Thymus (tissue), 11 donors: ENCODE results near the gene ARHGAP24. TPM values are rescaled to one million over a fixed set of nuclear protein-coding genes. Genes with fewer than 3 reads are reported as not detected.
A peak's percentile ranks its signal among the peaks of the same experiment; 100 is the strongest.

ENCODE experiments used
- DNase-seq, 9 donors: peaks; one replicate each; pipeline ENCODE4 v3.0.0-alpha.2; 2013; ENCODE audit warnings: low spot score in 9 of 9, low read depth in 6 of 9, missing footprints in 1 of 9
- H3K27ac ChIP-seq, 2 donors: one replicate each; pipeline ENCODE4 v1.5.1; 2013; ENCODE audit warnings: control low read depth in 1 of 2, low read depth in 1 of 2, low read length in 1 of 2, mild to moderate bottlenecking in 1 of 2, moderate library complexity in 1 of 2
- H3K27me3 ChIP-seq, 2 donors: one replicate each; pipeline ENCODE4 v1.5.1; 2013; ENCODE audit warnings: low read length in 1 of 2; ENCODE audit not compliant: control insufficient read depth in 2 of 2, insufficient read depth in 1 of 2
- H3K36me3 ChIP-seq, 2 donors: one replicate each; pipeline ENCODE4 v1.5.1; 2013; ENCODE audit warnings: low read length in 1 of 2, mild to moderate bottlenecking in 1 of 2, moderate library complexity in 1 of 2; ENCODE audit not compliant: control insufficient read depth in 2 of 2, insufficient read depth in 2 of 2
- H3K4me1 ChIP-seq, 2 donors: one replicate each; pipeline ENCODE4 v1.5.1; 2013; ENCODE audit warnings: low read length in 2 of 2; ENCODE audit not compliant: control insufficient read depth in 2 of 2, insufficient read depth in 2 of 2
- H3K4me3 ChIP-seq, 2 donors: one replicate each; pipeline ENCODE4 v1.5.1; 2013; ENCODE audit warnings: low read length in 2 of 2, control low read depth in 1 of 2, mild to moderate bottlenecking in 1 of 2
- H3K9me3 ChIP-seq, 2 donors: one replicate each; pipeline ENCODE4 v1.5.1; 2013; ENCODE audit warnings: low read length in 1 of 2, mild to moderate bottlenecking in 1 of 2; ENCODE audit not compliant: control insufficient read depth in 2 of 2, insufficient read depth in 1 of 2
- WGBS: extraction: QIAGEN DNeasy Blood & Tissue Kit; methylation state at CpG from one replicate; pipeline ENCODE4 v1.1.7; 2013; 5-methylcytosine and 5-hydroxymethylcytosine counted together
- polyA plus RNA-seq: library from polyadenylated mRNA; stranded (reverse); fragments of 200-250 nt; gene quantifications from one replicate; pipeline ENCODE4 v1.2.3, GENCODE V29; 2013
- total RNA-seq: library from RNA; stranded (reverse); fragments of 120-200 nt; gene quantifications from one replicate; pipeline ENCODE4 v1.2.4, GENCODE V29; 2013
- donor health status: healthy.

ARHGAP24 gene
- total and polyA plus RNA-seq, 2 donors: 10.0 to 18.2 TPM

- H3K4me3 ChIP-seq: no peak overlapping the region
- no peaks in the 10 kb centered on the region for H3K36me3 ChIP-seq
- no peaks in the 10 kb centered on the region for H3K27me3 ChIP-seq
- 99% methylated on average over 2 of the region's 2 CpGs for WGBS
- DNase-seq: no peak
- H3K9me3 ChIP-seq: no peaks in the 10 kb centered on the region
- no peaks in the 10 kb centered on the region for H3K4me1 ChIP-seq
- no peak overlapping the region for H3K27ac ChIP-seq
These were observed 529.1 kb downstream of the ARHGAP24 start for GRCh38 chr4:86004030-86004429.

- DNase-seq: no peak
- Histone ChIP-seq H3K27me3 (no peaks in the 10 kb centered on the region), H3K27ac (no peak overlapping the region), H3K4me1 (no peaks in the 10 kb centered on the region), H3K4me3 (no peak overlapping the region), H3K9me3 (no peaks in the 10 kb centered on the region), H3K36me3 (no peaks in the 10 kb centered on the region)
These were observed 531.1 kb downstream of the ARHGAP24 start for GRCh38 chr4:86006057-86006456.

- Histone ChIP-seq H3K27me3 (no peaks in the 10 kb centered on the region), H3K27ac (no peak overlapping the region), H3K9me3 (no peaks in the 10 kb centered on the region), H3K4me3 (no peak overlapping the region), H3K36me3 (no peaks in the 10 kb centered on the region), H3K4me1 (no peaks in the 10 kb centered on the region)
- no peak for DNase-seq
- WGBS: 96% methylated on average over 6 of the region's 6 CpGs
These were observed 532.1 kb downstream of the ARHGAP24 start for GRCh38 chr4:86007042-86007441.

- no peaks in the 10 kb centered on the region for H3K4me1 ChIP-seq
- no peaks in the 10 kb centered on the region for H3K27me3 ChIP-seq
- WGBS: 95% methylated on average over 1 of the region's 1 CpG
- H3K36me3 ChIP-seq: no peaks in the 10 kb centered on the region
- DNase-seq: peak in 1 of 9 donors; percentile 13
- H3K27ac ChIP-seq: no peak overlapping the region
- no peak overlapping the region for H3K4me3 ChIP-seq
- H3K9me3 ChIP-seq: no peaks in the 10 kb centered on the region
These were observed 536.2 kb downstream of the ARHGAP24 start for GRCh38 chr4:86011117-86011516.

GRCh38 chr4:86013621-86014020, 538.7 kb downstream of the ARHGAP24 start:
- WGBS: 98% methylated on average over 4 of the region's 4 CpGs

GRCh38 chr4:86014599-86014998, 539.6 kb downstream of the ARHGAP24 start:
- no peak overlapping the region for H3K4me3 ChIP-seq
- no peaks in the 10 kb centered on the region for H3K27me3 ChIP-seq
- no peak overlapping the region for H3K27ac ChIP-seq
- peak in 1 of 9 donors; percentile 16 for DNase-seq
- no peaks in the 10 kb centered on the region for H3K36me3 ChIP-seq
- no peaks in the 10 kb centered on the region for H3K9me3 ChIP-seq
- no peaks in the 10 kb centered on the region for H3K4me1 ChIP-seq
- WGBS: 91% methylated on average over 5 of the region's 5 CpGs

More at GRCh38 chr4:86013621-86014020, 538.7 kb downstream of the ARHGAP24 start:
- Histone ChIP-seq H3K27me3 (no peaks in the 10 kb centered on the region), H3K9me3 (no peaks in the 10 kb centered on the region), H3K4me3 (no peak overlapping the region), H3K27ac (no peak overlapping the region), H3K4me1 (no peaks in the 10 kb centered on the region), H3K36me3 (no peaks in the 10 kb centered on the region)
- DNase-seq: no peak

GRCh38 chr4:86015412-86016350, 540.7 kb downstream of the ARHGAP24 start:
- H3K27me3 ChIP-seq: no peaks in the 10 kb centered on the region
- 95% methylated on average over 2 of the region's 2 CpGs for WGBS
- no peak overlapping the region for H3K4me3 ChIP-seq
- H3K9me3 ChIP-seq: no peaks in the 10 kb centered on the region
- DNase-seq: no peak
- no peaks in the 10 kb centered on the region for H3K4me1 ChIP-seq
- H3K36me3 ChIP-seq: no peaks in the 10 kb centered on the region
- H3K27ac ChIP-seq: no peak overlapping the region

GRCh38 chr4:86019362-86019761, 544.4 kb downstream of the ARHGAP24 start:
- DNase-seq: no peak
- H3K36me3 ChIP-seq: no peaks in the 10 kb centered on the region
- WGBS: 86% methylated on average over 1 of the region's 1 CpG

GRCh38 chr4:86019906-86020305, 545.0 kb downstream of the ARHGAP24 start:
- Histone ChIP-seq H3K36me3 (no peaks in the 10 kb centered on the region), H3K4me3 (no peak overlapping the region), H3K27me3 (no peaks in the 10 kb centered on the region), H3K27ac (no peak overlapping the region), H3K4me1 (no peaks in the 10 kb centered on the region), H3K9me3 (no peaks in the 10 kb centered on the region)
- no peak for DNase-seq

More at GRCh38 chr4:86019362-86019761, 544.4 kb downstream of the ARHGAP24 start:
- Histone ChIP-seq H3K4me3 (no peak overlapping the region), H3K9me3 (no peaks in the 10 kb centered on the region), H3K27ac (no peak overlapping the region), H3K27me3 (no peaks in the 10 kb centered on the region), H3K4me1 (no peaks in the 10 kb centered on the region)
